Fibroblast of the aortic adventitia (primary cell): ENCODE results near the gene MICAL2. TPM values are rescaled to one million over a fixed set of nuclear protein-coding genes. Genes with fewer than 3 reads are reported as not detected.

Source experiments
- DNase-seq: peaks from one replicate; pipeline ENCODE4 v3.0.0-alpha.2; 2010; ENCODE audit warnings: low read depth
- H3K4me3 ChIP-seq: 2 replicates; pipeline ENCODE4 v1.5.1; 2011; ENCODE audit warnings: low read depth, mild to moderate bottlenecking, control low read depth, low read length, moderate library complexity
- CTCF ChIP-seq: IDR thresholded peaks from 2 replicates; pipeline ENCODE4 v1.5.1; 2011; ENCODE audit warnings: mild to moderate bottlenecking, low read length, control low read depth, inconsistent platforms; ENCODE audit not compliant: insufficient read depth
- total RNA-seq: library from RNA; depleted of rRNA; stranded (reverse); fragments of >200 nt; gene quantifications from 2 replicates; pipeline ENCODE4 v1.2.3, GENCODE V29; 2012; ENCODE audit warnings: low replicate concordance

MICAL2 gene
- total RNA-seq, 1 donor: 146 TPM

- no peak for TF ChIP-seq CTCF
- DNase-seq: no peak
- no peak overlapping the region for H3K4me3 ChIP-seq
These were observed 130.3 kb downstream of the MICAL2 start for GRCh38 chr11:12240677-12241076.

GRCh38 chr11:12241401-12241800 is 131.0 kb downstream of the MICAL2 start:
- TF ChIP-seq CTCF: no peak

GRCh38 chr11:12241971-12242672 is 131.7 kb downstream of the MICAL2 start:
- no peak overlapping the region for H3K4me3 ChIP-seq
- no peak for DNase-seq
- no peak for TF ChIP-seq CTCF

More at GRCh38 chr11:12241401-12241800, 131.0 kb downstream of the MICAL2 start:
- no peak for DNase-seq
- no peak overlapping the region for H3K4me3 ChIP-seq

- no peak for TF ChIP-seq CTCF
- DNase-seq: no peak
- no peak overlapping the region for H3K4me3 ChIP-seq
These were observed 132.6 kb downstream of the MICAL2 start for GRCh38 chr11:12242966-12243365.

GRCh38 chr11:12243486-12243885 is 133.1 kb downstream of the MICAL2 start:
- no peak for DNase-seq
- no peak overlapping the region for H3K4me3 ChIP-seq
- TF ChIP-seq CTCF: no peak

- no peak for DNase-seq
- TF ChIP-seq CTCF: no peak
These were observed 133.6 kb downstream of the MICAL2 start for GRCh38 chr11:12243911-12244550.

More at GRCh38 chr11:12243911-12244550, 133.6 kb downstream of the MICAL2 start:
- H3K4me3 ChIP-seq: no peak overlapping the region
